Liver (tissue), 9 donors: Measurements from ENCODE around the gene STK17B. TPM values are rescaled to one million over a fixed set of nuclear protein-coding genes. Genes with fewer than 3 reads are reported as not detected.

Source experiments
- DNase-seq: peaks from one replicate; pipeline ENCODE4 v3.0.0-alpha.2; 2017; ENCODE audit warnings: low spot score
- H3K27ac ChIP-seq, 2 donors: one replicate each; pipeline ENCODE4 v1.7.0; 2013; ENCODE audit warnings: inconsistent platforms in 2 of 2, low read length in 2 of 2, control low read depth in 1 of 2, low read depth in 1 of 2, mild to moderate bottlenecking in 1 of 2
- H3K27me3 ChIP-seq, 4 donors: one replicate each; pipeline versions ENCODE4 v1.6.1 to v1.7.0; 2013; ENCODE audit warnings: low read length in 3 of 4, inconsistent platforms in 1 of 4, mild to moderate bottlenecking in 1 of 4, moderate library complexity in 1 of 4; ENCODE audit not compliant: control insufficient read depth in 4 of 4, insufficient read depth in 4 of 4
- H3K36me3 ChIP-seq, 4 donors: one replicate each; pipeline versions ENCODE4 v1.6.1 to v1.7.0; 2013; ENCODE audit warnings: low read length in 3 of 4, mild to moderate bottlenecking in 3 of 4, low read depth in 1 of 4, moderate library complexity in 1 of 4; ENCODE audit not compliant: control insufficient read depth in 4 of 4, insufficient read depth in 3 of 4
- H3K4me1 ChIP-seq, 4 donors: one replicate each; pipeline versions ENCODE4 v1.6.1 to v1.7.0; 2013; ENCODE audit warnings: low read length in 3 of 4, mild to moderate bottlenecking in 3 of 4, moderate library complexity in 1 of 4; ENCODE audit not compliant: control insufficient read depth in 4 of 4, insufficient read depth in 4 of 4
- H3K4me3 ChIP-seq, 3 donors: one replicate each; pipeline versions ENCODE4 v1.6.1 to v1.7.0; 2013; ENCODE audit warnings: low read length in 3 of 3, control low read depth in 1 of 3, low read depth in 1 of 3, mild to moderate bottlenecking in 1 of 3
- H3K9ac ChIP-seq, 2 donors: one replicate each; pipeline ENCODE4 v1.7.0; 2013; ENCODE audit warnings: low read length in 2 of 2, mild to moderate bottlenecking in 2 of 2, moderate library complexity in 2 of 2, control low read depth in 1 of 2, low read depth in 1 of 2
- H3K9me3 ChIP-seq, 4 donors: one replicate each; pipeline versions ENCODE4 v1.6.1 to v1.7.0; 2013; ENCODE audit warnings: low read length in 3 of 4; ENCODE audit not compliant: control insufficient read depth in 4 of 4
- ATF3 ChIP-seq: IDR thresholded peaks from 2 replicates; pipeline ENCODE4 v1.6.1; 2016; ENCODE audit warnings: antibody characterized with exemption
- CTCF ChIP-seq: fragments of 150-350 bp; IDR thresholded peaks from 2 replicates; pipeline ENCODE4 v1.5.1; 2017; ENCODE audit warnings: improper control_type of control experiment, low read depth, low read length; ENCODE audit not compliant: missing input control
- EGR1 ChIP-seq, 2 donors: IDR thresholded peaks; 2 replicates each; pipeline ENCODE4 v1.6.1; 2016 to 2018; ENCODE audit warnings: antibody characterized with exemption in 2 of 2, low read depth in 2 of 2
- FOXA1 ChIP-seq: IDR thresholded peaks from 2 replicates; pipeline ENCODE4 v1.6.1; 2016; ENCODE audit warnings: antibody characterized with exemption
- FOXA2 ChIP-seq: IDR thresholded peaks from 2 replicates; pipeline ENCODE4 v1.6.1; 2016; ENCODE audit warnings: antibody characterized with exemption
- GABPA ChIP-seq, 2 donors: IDR thresholded peaks in 1 of 2; conservative IDR thresholded peaks in 1 of 2; 2 replicates each; pipeline ENCODE4 v1.6.1; 2016; ENCODE audit warnings: antibody characterized with exemption in 2 of 2, mild to moderate bottlenecking in 1 of 2, moderate library complexity in 1 of 2
- HNF4A ChIP-seq, 2 donors: conservative IDR thresholded peaks; 2 replicates each; pipeline ENCODE4 v1.6.1; 2016; ENCODE audit warnings: antibody characterized with exemption in 2 of 2, mild to moderate bottlenecking in 2 of 2
- HNF4G ChIP-seq: IDR thresholded peaks from 2 replicates; pipeline ENCODE4 v1.6.1; 2016; ENCODE audit warnings: antibody characterized with exemption
- JUND ChIP-seq, 2 donors: IDR thresholded peaks; 2 replicates each; pipeline ENCODE4 v1.6.1; 2016; ENCODE audit warnings: antibody characterized with exemption in 2 of 2
- MAX ChIP-seq: IDR thresholded peaks from 2 replicates; pipeline ENCODE4 v1.6.1; 2016; ENCODE audit warnings: antibody characterized with exemption
- NR2F2 ChIP-seq: IDR thresholded peaks from 2 replicates; pipeline ENCODE4 v1.6.1; 2016; ENCODE audit warnings: antibody characterized with exemption
- RAD21 ChIP-seq, 2 donors: IDR thresholded peaks; 2 replicates each; pipeline ENCODE4 v1.6.1; 2016; ENCODE audit warnings: antibody characterized with exemption in 2 of 2, mild to moderate bottlenecking in 2 of 2
- REST ChIP-seq: IDR thresholded peaks from 2 replicates; pipeline ENCODE4 v1.6.1; 2016; ENCODE audit warnings: antibody characterized with exemption, mild to moderate bottlenecking
- RXRA ChIP-seq, 2 donors: IDR thresholded peaks; 2 replicates each; pipeline ENCODE4 v1.6.1; 2017 to 2018; ENCODE audit warnings: antibody characterized with exemption in 2 of 2, mild to moderate bottlenecking in 1 of 2
- SP1 ChIP-seq: IDR thresholded peaks from 2 replicates; pipeline ENCODE4 v1.6.1; 2018; ENCODE audit warnings: antibody characterized with exemption, mild to moderate bottlenecking
- TAF1 ChIP-seq: conservative IDR thresholded peaks from 2 replicates; pipeline ENCODE4 v1.6.1; 2016; ENCODE audit warnings: antibody characterized with exemption, mild to moderate bottlenecking
- YY1 ChIP-seq: IDR thresholded peaks from 2 replicates; pipeline ENCODE4 v1.6.1; 2016; ENCODE audit warnings: antibody characterized with exemption, mild to moderate bottlenecking
- ZBTB33 ChIP-seq: IDR thresholded peaks from 2 replicates; pipeline ENCODE4 v1.6.1; 2016; ENCODE audit warnings: antibody characterized with exemption
- WGBS: extraction: QIAGEN DNeasy Blood & Tissue Kit; methylation state at CpG from one replicate; pipeline ENCODE4 v1.1.7; 2013; 5-methylcytosine and 5-hydroxymethylcytosine counted together
- polyA plus RNA-seq, 2 donors: library from polyadenylated mRNA; stranded (reverse) in 1 of 2; unstranded in 1 of 2; fragments of 200-250 nt in 1 of 2; fragments of >200 nt in 1 of 2; fragmentation: Nextera tagmentation in 1 of 2; extraction: Ambion mirVana in 1 of 2; gene quantifications; one replicate each; pipeline versions ENCODE4 v1.2.1 to v1.2.3, GENCODE V29; 2013 to 2015
- total RNA-seq, 2 donors: library from RNA; depleted of rRNA; stranded (reverse); fragments of >200 nt; gene quantifications; one replicate each; pipeline ENCODE4 v1.2.3, GENCODE V29; 2014
- donor health status: healthy.
- donor health status: healthy.
- donor health status: healthy.
- donor health status: healthy.
- donor health status: healthy.

The STK17B gene
- total and polyA plus RNA-seq, 4 donors: 1.0 to 21.8 (median 4.6) TPM

- Histone ChIP-seq H3K27me3 (no peaks in the 10 kb centered on the region), H3K4me1 (no peaks in the 10 kb centered on the region), H3K9ac (peak overlapping the region in 1 of 2 donors; percentile 13), H3K9me3 (no peaks in the 10 kb centered on the region), H3K36me3 (no peaks in the 10 kb centered on the region), H3K27ac (peak overlapping the region in 1 of 2 donors; percentile 12), H3K4me3 (no peak overlapping the region)
- no peak for DNase-seq
- WGBS: 67% methylated on average over 4 of the region's 4 CpGs
- TF ChIP-seq RXRA (IDR thresholded peaks at IDR 0.05): no peak
- TF ChIP-seq EGR1 (IDR thresholded peaks at IDR 0.05; ENCODE audit: low read depth in 2 of 2): no peak
- no peak for TF ChIP-seq HNF4A (conservative IDR thresholded peaks at IDR 0.05)
- TF ChIP-seq JUND (IDR thresholded peaks at IDR 0.05): no peak
- no peak for TF ChIP-seq FOXA1
- no peak for TF ChIP-seq HNF4G
- no peak for TF ChIP-seq GABPA (IDR thresholded peaks at IDR 0.05 in 1 of 2, conservative IDR thresholded peaks at IDR 0.05 in 1 of 2)
- no peak for TF ChIP-seq ZBTB33
- TF ChIP-seq REST: no peak
- TF ChIP-seq NR2F2: no peak
- no peak for TF ChIP-seq YY1
- TF ChIP-seq CTCF: no peak
- no peak for TF ChIP-seq TAF1
- TF ChIP-seq RAD21 (IDR thresholded peaks at IDR 0.05): no peak
- no peak for TF ChIP-seq SP1
- no peak for TF ChIP-seq ATF3
- TF ChIP-seq FOXA2: no peak
- TF ChIP-seq MAX: no peak
Observed at GRCh38 chr2:196182439-196183171, 11.2 kb upstream of the STK17B start.
